ENCODE results near the gene TMEM81.

TMEM81 gene

DNA sequence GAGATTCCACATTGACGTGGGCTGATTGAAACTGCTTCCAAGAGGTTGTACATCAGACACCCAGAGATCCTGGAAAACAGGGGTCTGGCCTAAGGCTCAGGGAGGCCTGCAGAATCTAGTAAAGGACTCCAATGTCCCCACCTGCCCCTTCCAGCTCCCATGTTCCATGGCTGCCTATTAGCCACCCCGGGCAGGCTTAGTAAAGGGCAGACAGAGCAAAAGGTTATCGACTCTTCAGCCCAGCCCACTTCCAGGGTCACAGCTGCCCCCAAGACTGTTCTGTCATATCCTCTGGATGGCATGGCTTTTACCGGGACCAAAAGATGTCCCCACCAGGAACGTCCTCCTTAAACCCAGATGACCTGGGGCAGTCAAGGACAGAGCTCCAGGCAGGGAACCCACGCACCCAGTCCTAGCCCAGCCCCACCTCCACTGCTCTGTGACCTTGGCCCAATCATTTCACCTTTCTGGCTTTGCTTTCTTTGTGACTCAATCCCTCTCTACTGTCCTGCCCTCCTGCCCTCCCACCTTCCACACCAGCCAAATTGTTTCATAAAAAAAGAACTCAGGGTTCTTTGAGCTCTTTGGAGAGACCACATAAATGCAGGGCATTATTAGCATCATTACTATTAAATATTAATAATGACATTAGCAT is 46.0 kb downstream of the TMEM81 start:
- H3K9ac ChIP-seq (ENCODE audit: low read length), result no peak overlapping the region
- no peak overlapping the region for H3K4me3 ChIP-seq (ENCODE audit: low read depth, low read length, poor library complexity, severe bottlenecking)
- H3F3A ChIP-seq (ENCODE audit: insufficient read depth, low read length), result no peaks in the 10 kb centered on the region
- TF ChIP-seq, protein P1, sequence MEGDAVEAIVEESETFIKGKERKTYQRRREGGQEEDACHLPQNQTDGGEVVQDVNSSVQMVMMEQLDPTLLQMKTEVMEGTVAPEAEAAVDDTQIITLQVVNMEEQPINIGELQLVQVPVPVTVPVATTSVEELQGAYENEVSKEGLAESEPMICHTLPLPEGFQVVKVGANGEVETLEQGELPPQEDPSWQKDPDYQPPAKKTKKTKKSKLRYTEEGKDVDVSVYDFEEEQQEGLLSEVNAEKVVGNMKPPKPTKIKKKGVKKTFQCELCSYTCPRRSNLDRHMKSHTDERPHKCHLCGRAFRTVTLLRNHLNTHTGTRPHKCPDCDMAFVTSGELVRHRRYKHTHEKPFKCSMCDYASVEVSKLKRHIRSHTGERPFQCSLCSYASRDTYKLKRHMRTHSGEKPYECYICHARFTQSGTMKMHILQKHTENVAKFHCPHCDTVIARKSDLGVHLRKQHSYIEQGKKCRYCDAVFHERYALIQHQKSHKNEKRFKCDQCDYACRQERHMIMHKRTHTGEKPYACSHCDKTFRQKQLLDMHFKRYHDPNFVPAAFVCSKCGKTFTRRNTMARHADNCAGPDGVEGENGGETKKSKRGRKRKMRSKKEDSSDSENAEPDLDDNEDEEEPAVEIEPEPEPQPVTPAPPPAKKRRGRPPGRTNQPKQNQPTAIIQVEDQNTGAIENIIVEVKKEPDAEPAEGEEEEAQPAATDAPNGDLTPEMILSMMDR (IDR thresholded peaks at IDR 0.05; ENCODE audit: low read length), result no peak
- TF ChIP-seq EZH2 (IDR thresholded peaks at IDR 0.05; ENCODE audit: borderline replicate concordance, low read length), result no peak
- no peaks in the 10 kb centered on the region for H3K9me2 ChIP-seq (ENCODE audit: low read depth, low read length)
- no peak overlapping the region for H2AFZ ChIP-seq (ENCODE audit: low read length)
- no peaks in the 10 kb centered on the region for H3K4me1 ChIP-seq (ENCODE audit: insufficient read depth, low read length, severe bottlenecking)
- H3K9me3 ChIP-seq (ENCODE audit: low read length), result no peaks in the 10 kb centered on the region
- no peaks in the 10 kb centered on the region for H3K79me2 ChIP-seq (ENCODE audit: insufficient read depth, low read length)
- H3K36me3 ChIP-seq (ENCODE audit: insufficient read depth, low read length), result no peaks in the 10 kb centered on the region
- H3K4me2 ChIP-seq (ENCODE audit: low read length), result no peak overlapping the region
- peaks cover 5% of the 10 kb centered on the region; the same call in 1 of the 2 replicates for H3K27me3 ChIP-seq (ENCODE audit: insufficient read depth, low read length)
- H4K20me1 ChIP-seq (ENCODE audit: insufficient read depth, low read length), result no peaks in the 10 kb centered on the region
- no peak overlapping the region for H3K27ac ChIP-seq (ENCODE audit: low read depth, low read length, poor library complexity, severe bottlenecking)

DNA sequence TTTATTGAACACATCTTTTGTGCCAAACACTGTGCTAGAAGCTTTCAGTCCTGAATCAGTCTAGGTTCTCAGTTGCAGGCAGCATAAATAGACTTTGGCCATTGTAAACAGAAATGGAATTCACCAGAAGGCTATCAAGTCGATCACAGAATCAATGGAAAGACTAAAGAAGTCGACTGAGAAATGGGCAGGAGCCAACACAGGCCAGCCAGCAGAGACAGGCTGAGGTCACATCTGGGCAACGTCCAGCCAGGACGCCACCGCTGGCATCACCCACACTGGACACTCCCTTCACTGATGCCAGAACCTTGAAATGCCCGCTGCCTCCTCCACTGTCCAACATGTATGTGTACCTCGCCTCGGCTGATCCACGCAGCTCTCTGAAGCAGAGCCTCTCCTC is 46.7 kb downstream of the TMEM81 start:
- H3K4me3 ChIP-seq (ENCODE audit: low read depth, low read length, poor library complexity, severe bottlenecking), result no peak overlapping the region
- H2AFZ ChIP-seq (ENCODE audit: low read length), result no peak overlapping the region
- no peaks in the 10 kb centered on the region for H4K20me1 ChIP-seq (ENCODE audit: insufficient read depth, low read length)
- peaks cover 5% of the 10 kb centered on the region; the same call in 1 of the 2 replicates for H3K27me3 ChIP-seq (ENCODE audit: insufficient read depth, low read length)
- H3K4me2 ChIP-seq (ENCODE audit: low read length), result no peak overlapping the region
- TF ChIP-seq, protein P1 (IDR thresholded peaks at IDR 0.05; ENCODE audit: low read length), result no peak
- TF ChIP-seq EZH2 (IDR thresholded peaks at IDR 0.05; ENCODE audit: borderline replicate concordance, low read length), result no peak
- H3K9me3 ChIP-seq (ENCODE audit: low read length), result no peaks in the 10 kb centered on the region
- no peaks in the 10 kb centered on the region for H3F3A ChIP-seq (ENCODE audit: insufficient read depth, low read length)
- no peak overlapping the region for H3K27ac ChIP-seq (ENCODE audit: low read depth, low read length, poor library complexity, severe bottlenecking)
- H3K9me2 ChIP-seq (ENCODE audit: low read depth, low read length), result no peaks in the 10 kb centered on the region
- no peaks in the 10 kb centered on the region for H3K4me1 ChIP-seq (ENCODE audit: insufficient read depth, low read length, severe bottlenecking)
- H3K36me3 ChIP-seq (ENCODE audit: insufficient read depth, low read length), result no peaks in the 10 kb centered on the region
- H3K9ac ChIP-seq (ENCODE audit: low read length), result no peak overlapping the region
- no peaks in the 10 kb centered on the region for H3K79me2 ChIP-seq (ENCODE audit: insufficient read depth, low read length)

Data from OCI-LY1 (cell line).